Measurements from ENCODE around the gene SH3TC1. TPM values are rescaled to one million over a fixed set of nuclear protein-coding genes. Genes with fewer than 3 reads are reported as not detected.

Gene SH3TC1
- total and polyA plus RNA-seq, 2 of the 13 experiments (the other 11 are each of a cell fraction or from before 2014, with no cell fraction given) = 14.9 to 21.8 TPM

GRCh38 chr4:8236106-8236919 is 37.2 kb downstream of the SH3TC1 start:
- 92% methylated on average over 7 of the region's 24 CpGs for WGBS (ENCODE audit: low lambda C conversion rate)
- Histone ChIP-seq H3K79me2 (ENCODE audit: insufficient read depth, low read length) (no peaks in the 10 kb centered on the region), H3K9me3 (ENCODE audit: low read length) (no peaks in the 10 kb centered on the region), H3K27ac (ENCODE audit: extremely low read length, insufficient read depth, low read length) (no peak overlapping the region), H3K36me3 (replicated peaks in 1 of 2; ENCODE audit: control insufficient read depth in 1 of 2, insufficient read depth in 2 of 2, low read length in 2 of 2) (peaks cover 22 to 53% of the 10 kb centered on the region in 2 experiments), H3K27me3 (ENCODE audit: control insufficient read depth in 1 of 2, insufficient read depth in 2 of 2, low read length in 2 of 2) (no peaks in the 10 kb centered on the region), H3K4me2 (ENCODE audit: low read depth, low read length) (no peak overlapping the region), H2AFZ (ENCODE audit: low read length) (no peak overlapping the region), H3K9ac (ENCODE audit: insufficient read depth, low read depth, low read length) (no peak overlapping the region), H3K4me3 (replicated peaks in 1 of 3; ENCODE audit: insufficient read depth in 1 of 3, low read depth in 2 of 3, low read length in 3 of 3) (no peak overlapping the region), H4K20me1 (ENCODE audit: insufficient read depth, low read length) (peaks cover 6% of the 10 kb centered on the region; the same call in 1 of the 2 replicates), H3K4me1 (ENCODE audit: insufficient read depth, low read length) (peaks cover 31% of the 10 kb centered on the region)
- FAIRE-seq (no peak), ATAC-seq (no peak), DNase-seq (ENCODE audit: low spot score) (no peak)
- intact Hi-C loops (cut with micrococcal nuclease; ENCODE audit: unreplicated experiment) = no loop called here
- ChIA-PET CTCF (ENCODE audit: low intra/inter-chr PET ratio, low total read pairs) (no interaction called here), POLR2A (no interaction called here)
- BruUV-seq (replicated peaks) = no TSS peak
- in situ Hi-C loops (cut with HindIII; ENCODE audit: extremely low pct_ligation_motif_present, low pct_unique_long_range_greater_than_20kb) = no loop called here
- TF ChIP-seq ZNF580 (CRISPR knock-in tag; IDR thresholded peaks at IDR 0.05; ENCODE audit: borderline replicate concordance, low read depth) (no peak), AGO1 (IDR thresholded peaks at IDR 0.05; ENCODE audit: low read depth, low read length, poor library complexity, severe bottlenecking) (no peak), ZNF446 (CRISPR knock-in tag; IDR thresholded peaks at IDR 0.05) (no peak), NR2F1 (CRISPR knock-in tag; IDR thresholded peaks at IDR 0.05) (no peak), THYN1 (CRISPR knock-in tag; IDR thresholded peaks at IDR 0.05; ENCODE audit: borderline replicate concordance, low read depth) (no peak), PHB2 (IDR thresholded peaks at IDR 0.05; ENCODE audit: partially characterized antibody) (no peak), ZEB1 (IDR thresholded peaks at IDR 0.05; ENCODE audit: insufficient replicate concordance, low read depth) (no peak)
- TF ChIP-seq, protein P1, sequence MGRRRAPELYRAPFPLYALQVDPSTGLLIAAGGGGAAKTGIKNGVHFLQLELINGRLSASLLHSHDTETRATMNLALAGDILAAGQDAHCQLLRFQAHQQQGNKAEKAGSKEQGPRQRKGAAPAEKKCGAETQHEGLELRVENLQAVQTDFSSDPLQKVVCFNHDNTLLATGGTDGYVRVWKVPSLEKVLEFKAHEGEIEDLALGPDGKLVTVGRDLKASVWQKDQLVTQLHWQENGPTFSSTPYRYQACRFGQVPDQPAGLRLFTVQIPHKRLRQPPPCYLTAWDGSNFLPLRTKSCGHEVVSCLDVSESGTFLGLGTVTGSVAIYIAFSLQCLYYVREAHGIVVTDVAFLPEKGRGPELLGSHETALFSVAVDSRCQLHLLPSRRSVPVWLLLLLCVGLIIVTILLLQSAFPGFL (CRISPR knock-in tag; IDR thresholded peaks at IDR 0.05) = no peak
- TF ChIP-seq, protein P2, sequence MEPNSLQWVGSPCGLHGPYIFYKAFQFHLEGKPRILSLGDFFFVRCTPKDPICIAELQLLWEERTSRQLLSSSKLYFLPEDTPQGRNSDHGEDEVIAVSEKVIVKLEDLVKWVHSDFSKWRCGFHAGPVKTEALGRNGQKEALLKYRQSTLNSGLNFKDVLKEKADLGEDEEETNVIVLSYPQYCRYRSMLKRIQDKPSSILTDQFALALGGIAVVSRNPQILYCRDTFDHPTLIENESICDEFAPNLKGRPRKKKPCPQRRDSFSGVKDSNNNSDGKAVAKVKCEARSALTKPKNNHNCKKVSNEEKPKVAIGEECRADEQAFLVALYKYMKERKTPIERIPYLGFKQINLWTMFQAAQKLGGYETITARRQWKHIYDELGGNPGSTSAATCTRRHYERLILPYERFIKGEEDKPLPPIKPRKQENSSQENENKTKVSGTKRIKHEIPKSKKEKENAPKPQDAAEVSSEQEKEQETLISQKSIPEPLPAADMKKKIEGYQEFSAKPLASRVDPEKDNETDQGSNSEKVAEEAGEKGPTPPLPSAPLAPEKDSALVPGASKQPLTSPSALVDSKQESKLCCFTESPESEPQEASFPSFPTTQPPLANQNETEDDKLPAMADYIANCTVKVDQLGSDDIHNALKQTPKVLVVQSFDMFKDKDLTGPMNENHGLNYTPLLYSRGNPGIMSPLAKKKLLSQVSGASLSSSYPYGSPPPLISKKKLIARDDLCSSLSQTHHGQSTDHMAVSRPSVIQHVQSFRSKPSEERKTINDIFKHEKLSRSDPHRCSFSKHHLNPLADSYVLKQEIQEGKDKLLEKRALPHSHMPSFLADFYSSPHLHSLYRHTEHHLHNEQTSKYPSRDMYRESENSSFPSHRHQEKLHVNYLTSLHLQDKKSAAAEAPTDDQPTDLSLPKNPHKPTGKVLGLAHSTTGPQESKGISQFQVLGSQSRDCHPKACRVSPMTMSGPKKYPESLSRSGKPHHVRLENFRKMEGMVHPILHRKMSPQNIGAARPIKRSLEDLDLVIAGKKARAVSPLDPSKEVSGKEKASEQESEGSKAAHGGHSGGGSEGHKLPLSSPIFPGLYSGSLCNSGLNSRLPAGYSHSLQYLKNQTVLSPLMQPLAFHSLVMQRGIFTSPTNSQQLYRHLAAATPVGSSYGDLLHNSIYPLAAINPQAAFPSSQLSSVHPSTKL (CRISPR knock-in tag; IDR thresholded peaks at IDR 0.05) = no peak
- TF ChIP-seq, protein P3, sequence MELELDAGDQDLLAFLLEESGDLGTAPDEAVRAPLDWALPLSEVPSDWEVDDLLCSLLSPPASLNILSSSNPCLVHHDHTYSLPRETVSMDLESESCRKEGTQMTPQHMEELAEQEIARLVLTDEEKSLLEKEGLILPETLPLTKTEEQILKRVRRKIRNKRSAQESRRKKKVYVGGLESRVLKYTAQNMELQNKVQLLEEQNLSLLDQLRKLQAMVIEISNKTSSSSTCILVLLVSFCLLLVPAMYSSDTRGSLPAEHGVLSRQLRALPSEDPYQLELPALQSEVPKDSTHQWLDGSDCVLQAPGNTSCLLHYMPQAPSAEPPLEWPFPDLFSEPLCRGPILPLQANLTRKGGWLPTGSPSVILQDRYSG (CRISPR knock-in tag; IDR thresholded peaks at IDR 0.05) = no peak
- TF ChIP-seq, protein P4, sequence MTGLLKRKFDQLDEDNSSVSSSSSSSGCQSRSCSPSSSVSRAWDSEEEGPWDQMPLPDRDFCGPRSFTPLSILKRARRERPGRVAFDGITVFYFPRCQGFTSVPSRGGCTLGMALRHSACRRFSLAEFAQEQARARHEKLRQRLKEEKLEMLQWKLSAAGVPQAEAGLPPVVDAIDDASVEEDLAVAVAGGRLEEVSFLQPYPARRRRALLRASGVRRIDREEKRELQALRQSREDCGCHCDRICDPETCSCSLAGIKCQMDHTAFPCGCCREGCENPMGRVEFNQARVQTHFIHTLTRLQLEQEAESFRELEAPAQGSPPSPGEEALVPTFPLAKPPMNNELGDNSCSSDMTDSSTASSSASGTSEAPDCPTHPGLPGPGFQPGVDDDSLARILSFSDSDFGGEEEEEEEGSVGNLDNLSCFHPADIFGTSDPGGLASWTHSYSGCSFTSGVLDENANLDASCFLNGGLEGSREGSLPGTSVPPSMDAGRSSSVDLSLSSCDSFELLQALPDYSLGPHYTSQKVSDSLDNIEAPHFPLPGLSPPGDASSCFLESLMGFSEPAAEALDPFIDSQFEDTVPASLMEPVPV (CRISPR knock-in tag; IDR thresholded peaks at IDR 0.05) = no peak

Measured in HepG2 (cell line).